Measurements from ENCODE around the gene XXYLT1. TPM values are rescaled to one million over a fixed set of nuclear protein-coding genes. Genes with fewer than 3 reads are reported as not detected.

The XXYLT1 gene
- total and polyA plus RNA-seq, 2 donors from 2014 or later: 5.7 to 10.7 TPM

DNA sequence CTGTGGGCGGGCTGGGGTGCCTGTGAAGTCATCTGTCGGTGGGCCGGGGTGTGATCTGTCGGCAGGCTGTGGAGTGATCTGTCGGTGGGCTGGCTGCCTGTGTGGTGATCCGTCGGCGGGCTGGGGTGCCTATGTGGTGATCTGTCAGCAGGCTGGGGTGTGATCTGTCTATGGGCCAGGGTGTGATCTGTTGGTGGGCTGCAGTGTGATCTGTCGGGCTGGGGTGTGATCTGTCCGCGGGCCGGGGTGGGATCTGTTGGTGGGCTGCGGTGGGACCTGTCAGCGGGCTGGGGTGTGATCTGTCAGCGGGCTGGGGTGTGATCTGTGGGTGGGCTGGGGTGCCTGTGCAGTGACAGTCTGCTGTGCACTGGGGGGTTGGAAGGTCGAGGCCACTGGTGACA is 204.5 kb downstream of the XXYLT1 start:
- H3K9ac ChIP-seq (ENCODE audit: low read length in 3 of 3): no peak overlapping the region
- TF ChIP-seq, protein P1, sequence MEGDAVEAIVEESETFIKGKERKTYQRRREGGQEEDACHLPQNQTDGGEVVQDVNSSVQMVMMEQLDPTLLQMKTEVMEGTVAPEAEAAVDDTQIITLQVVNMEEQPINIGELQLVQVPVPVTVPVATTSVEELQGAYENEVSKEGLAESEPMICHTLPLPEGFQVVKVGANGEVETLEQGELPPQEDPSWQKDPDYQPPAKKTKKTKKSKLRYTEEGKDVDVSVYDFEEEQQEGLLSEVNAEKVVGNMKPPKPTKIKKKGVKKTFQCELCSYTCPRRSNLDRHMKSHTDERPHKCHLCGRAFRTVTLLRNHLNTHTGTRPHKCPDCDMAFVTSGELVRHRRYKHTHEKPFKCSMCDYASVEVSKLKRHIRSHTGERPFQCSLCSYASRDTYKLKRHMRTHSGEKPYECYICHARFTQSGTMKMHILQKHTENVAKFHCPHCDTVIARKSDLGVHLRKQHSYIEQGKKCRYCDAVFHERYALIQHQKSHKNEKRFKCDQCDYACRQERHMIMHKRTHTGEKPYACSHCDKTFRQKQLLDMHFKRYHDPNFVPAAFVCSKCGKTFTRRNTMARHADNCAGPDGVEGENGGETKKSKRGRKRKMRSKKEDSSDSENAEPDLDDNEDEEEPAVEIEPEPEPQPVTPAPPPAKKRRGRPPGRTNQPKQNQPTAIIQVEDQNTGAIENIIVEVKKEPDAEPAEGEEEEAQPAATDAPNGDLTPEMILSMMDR (IDR thresholded peaks at IDR 0.05; ENCODE audit: borderline replicate concordance, extremely low read depth, insufficient read depth): no peak
- no peak overlapping the region for H3K27ac ChIP-seq (ENCODE audit: low read depth in 2 of 2, low read length in 2 of 2)
- H3K9me3 ChIP-seq (ENCODE audit: control insufficient read depth in 2 of 3, insufficient read depth in 1 of 3, low read length in 3 of 3): no peaks in the 10 kb centered on the region
- intact Hi-C loops (cut with DNase I): no loop called here
- H3K27me3 ChIP-seq (ENCODE audit: control insufficient read depth, insufficient read depth, low read length): no peaks in the 10 kb centered on the region
- peaks cover 0 to 2% (median 0%) of the 10 kb centered on the region in 3 donors for H3K36me3 ChIP-seq (ENCODE audit: control insufficient read depth in 2 of 3, insufficient read depth in 3 of 3, low read length in 3 of 3)
- H3K4me1 ChIP-seq (ENCODE audit: control insufficient read depth in 2 of 3, insufficient read depth in 2 of 3, low read depth in 1 of 3, low read length in 3 of 3): no peaks in the 10 kb centered on the region
- FAIRE-seq (no peak), DNase-seq (peak in 1 of 5 donors; percentile 57)
- H3K4me3 ChIP-seq (ENCODE audit: low read length in 3 of 3): no peak overlapping the region

DNA sequence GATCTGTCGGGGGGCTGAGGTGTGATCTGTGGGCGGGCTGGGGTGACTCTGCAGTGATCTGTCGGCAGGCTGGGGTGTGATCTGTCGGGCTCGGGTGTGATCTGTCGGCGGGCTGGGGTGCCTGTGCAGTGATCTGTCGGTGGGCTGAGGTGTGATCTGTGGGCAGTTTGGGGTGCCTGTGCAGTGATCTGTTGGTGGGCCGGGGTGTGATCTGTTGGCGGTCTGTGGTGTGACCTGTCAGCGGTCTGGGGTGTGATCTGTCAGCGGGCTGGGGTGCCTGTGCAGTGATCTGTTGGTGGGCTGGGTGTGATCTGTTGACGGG is 205.1 kb downstream of the XXYLT1 start:
- no peak for FAIRE-seq
- intact Hi-C loops (cut with DNase I): no loop called here
- no peaks in the 10 kb centered on the region for H3K27me3 ChIP-seq (ENCODE audit: control insufficient read depth, insufficient read depth, low read length)
- no peak overlapping the region for H3K9ac ChIP-seq (ENCODE audit: low read length in 3 of 3)
- H3K4me3 ChIP-seq (ENCODE audit: low read length in 3 of 3): no peak overlapping the region
- H3K27ac ChIP-seq (ENCODE audit: low read depth in 2 of 2, low read length in 2 of 2): no peak overlapping the region
- H3K4me1 ChIP-seq (ENCODE audit: control insufficient read depth in 2 of 3, insufficient read depth in 2 of 3, low read depth in 1 of 3, low read length in 3 of 3): no peaks in the 10 kb centered on the region
- TF ChIP-seq, protein P1 (IDR thresholded peaks at IDR 0.05; ENCODE audit: borderline replicate concordance, extremely low read depth, insufficient read depth): no peak
- peak in 1 of 5 donors; percentile 59 for DNase-seq
- H3K9me3 ChIP-seq (ENCODE audit: control insufficient read depth in 2 of 3, insufficient read depth in 1 of 3, low read length in 3 of 3): no peaks in the 10 kb centered on the region
- peaks cover 0 to 2% (median 0%) of the 10 kb centered on the region in 3 donors for H3K36me3 ChIP-seq (ENCODE audit: control insufficient read depth in 2 of 3, insufficient read depth in 3 of 3, low read length in 3 of 3)

GRCh38 chr3:195065142-195065863 is 205.7 kb downstream of the XXYLT1 start:
- no peak overlapping the region for H3K27ac ChIP-seq (ENCODE audit: low read depth in 2 of 2, low read length in 2 of 2)

More at GRCh38 chr3:195065142-195065863, 205.7 kb downstream of the XXYLT1 start:
- TF ChIP-seq, protein P1 (IDR thresholded peaks at IDR 0.05; ENCODE audit: borderline replicate concordance, extremely low read depth, insufficient read depth): no peak
- intact Hi-C loops (cut with DNase I): no loop called here
- Histone ChIP-seq H3K4me1 (ENCODE audit: control insufficient read depth in 2 of 3, insufficient read depth in 2 of 3, low read depth in 1 of 3, low read length in 3 of 3) (no peaks in the 10 kb centered on the region), H3K36me3 (ENCODE audit: control insufficient read depth in 2 of 3, insufficient read depth in 3 of 3, low read length in 3 of 3) (peaks cover 0 to 2% (median 0%) of the 10 kb centered on the region in 3 donors), H3K9ac (ENCODE audit: low read length in 3 of 3) (no peak overlapping the region), H3K4me3 (ENCODE audit: low read length in 3 of 3) (no peak overlapping the region), H3K27me3 (ENCODE audit: control insufficient read depth, insufficient read depth, low read length) (no peaks in the 10 kb centered on the region), H3K9me3 (ENCODE audit: control insufficient read depth in 2 of 3, insufficient read depth in 1 of 3, low read length in 3 of 3) (no peaks in the 10 kb centered on the region)
- DNase-seq (peak in 2 of 5 donors; percentile 67 to 68), FAIRE-seq (no peak)
